HCT116 (cell line): Measurements from ENCODE around the gene GPR37L1.

Source experiments
- CTCF ChIP-seq, 3 experiments: fragments of 200-600 bp in 1 of 3; sonication (generic) in 1 of 3; IDR thresholded peaks in 2 of 3; conservative IDR thresholded peaks in 1 of 3; 2 replicates each; pipeline ENCODE4 v1.5.1; 2012 to 2017; ENCODE audit warnings: low read depth in 2 of 3, low read length in 2 of 3, antibody characterized with exemption in 1 of 3, borderline replicate concordance in 1 of 3, control low read depth in 1 of 3, mild to moderate bottlenecking in 1 of 3, mixed read lengths in 1 of 3, mixed run types in 1 of 3, moderate library complexity in 1 of 3; ENCODE audit not compliant: insufficient read depth in 1 of 3
- POLR2AphosphoS5 ChIP-seq: IDR thresholded peaks from 2 replicates; pipeline ENCODE4 v1.6.1; 2011; ENCODE audit warnings: mild to moderate bottlenecking, low read depth, low read length, moderate library complexity
- TCF7L2 ChIP-seq: IDR thresholded peaks from 2 replicates; pipeline ENCODE4 v1.7.0; 2011; ENCODE audit warnings: borderline replicate concordance, inconsistent platforms; ENCODE audit not compliant: insufficient read depth, insufficient read length; ENCODE audit errors: extremely low read depth
- YY1 ChIP-seq: IDR thresholded peaks from 2 replicates; pipeline ENCODE4 v1.6.1; 2011; ENCODE audit warnings: low read length, low read depth, moderate library complexity, mild to moderate bottlenecking; ENCODE audit not compliant: insufficient replicate concordance; ENCODE audit errors: extremely low read depth

GRCh38 chr1:202093858-202094257 is 28.9 kb upstream of the GPR37L1 start:
- TF ChIP-seq CTCF (IDR thresholded peaks at IDR 0.05 in 2 of 3, conservative IDR thresholded peaks at IDR 0.05 in 1 of 3; ENCODE audit: borderline replicate concordance in 1 of 3, insufficient read depth in 1 of 3, low read depth in 2 of 3, low read length in 2 of 3) (no peak), POLR2AphosphoS5 (no peak), YY1 (no peak), TCF7L2 (no peak)
